ENCODE data around the gene AXIN2. TPM values are rescaled to one million over a fixed set of nuclear protein-coding genes. Genes with fewer than 3 reads are reported as not detected.

AXIN2 gene
- total RNA-seq, 1 donor from 2014 or later: 17.9 TPM

DNA sequence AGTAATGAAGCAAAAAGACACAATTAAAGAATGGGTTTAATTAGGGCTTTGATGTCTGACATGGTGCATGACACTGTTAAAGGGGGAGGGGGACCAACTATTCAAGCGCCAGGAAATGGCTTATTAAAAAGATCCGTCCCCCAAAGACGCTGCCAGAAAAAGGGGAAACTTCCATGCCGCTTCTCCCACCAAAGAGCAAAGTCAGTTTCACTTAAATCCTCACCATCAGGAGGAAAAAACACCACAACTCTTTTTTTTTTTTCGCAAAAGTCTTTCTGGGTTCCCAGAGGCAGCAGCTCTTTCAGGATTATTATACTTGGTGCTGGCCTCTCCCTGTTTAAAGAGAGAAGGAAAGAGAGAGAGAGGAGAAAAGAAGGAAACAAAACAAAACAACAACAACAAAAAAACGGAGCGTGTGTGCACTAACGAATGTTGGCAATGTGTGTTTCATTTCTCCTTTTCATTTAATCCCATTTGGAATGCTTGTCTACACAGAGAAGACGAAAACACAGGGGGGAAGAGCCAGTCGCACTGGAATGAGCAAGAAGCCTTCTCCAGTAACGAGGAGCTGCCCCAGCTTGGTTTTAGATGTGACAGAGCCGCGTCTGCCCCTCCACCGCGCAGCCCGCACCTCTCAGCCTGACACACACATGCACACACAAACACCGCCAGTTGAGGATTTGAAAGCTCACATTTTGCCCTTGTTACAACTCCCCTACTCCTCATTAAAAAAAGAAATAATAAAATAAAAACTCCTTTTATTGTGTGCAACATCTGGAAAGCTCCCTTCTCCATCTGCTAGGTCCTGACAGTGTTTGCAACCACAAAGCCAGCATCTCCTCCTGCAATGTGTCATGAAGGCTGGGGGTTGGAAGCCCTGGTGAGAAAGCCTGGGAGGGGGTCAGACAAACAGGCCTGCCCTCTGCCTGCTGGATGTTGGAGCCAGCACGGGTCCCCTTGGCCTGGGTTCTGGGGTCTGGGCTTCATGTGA, 32.7 kb upstream of the AXIN2 start:
- no peak for DNase-seq (ENCODE audit: extremely low spot score in 2 of 2)
- TF ChIP-seq POLR2AphosphoS5 (IDR thresholded peaks at IDR 0.05; ENCODE audit: insufficient read depth in 1 of 2, low read depth in 1 of 2) (no peak), POLR2A (IDR thresholded peaks at IDR 0.05) (no peak)
- TF ChIP-seq, protein P1, sequence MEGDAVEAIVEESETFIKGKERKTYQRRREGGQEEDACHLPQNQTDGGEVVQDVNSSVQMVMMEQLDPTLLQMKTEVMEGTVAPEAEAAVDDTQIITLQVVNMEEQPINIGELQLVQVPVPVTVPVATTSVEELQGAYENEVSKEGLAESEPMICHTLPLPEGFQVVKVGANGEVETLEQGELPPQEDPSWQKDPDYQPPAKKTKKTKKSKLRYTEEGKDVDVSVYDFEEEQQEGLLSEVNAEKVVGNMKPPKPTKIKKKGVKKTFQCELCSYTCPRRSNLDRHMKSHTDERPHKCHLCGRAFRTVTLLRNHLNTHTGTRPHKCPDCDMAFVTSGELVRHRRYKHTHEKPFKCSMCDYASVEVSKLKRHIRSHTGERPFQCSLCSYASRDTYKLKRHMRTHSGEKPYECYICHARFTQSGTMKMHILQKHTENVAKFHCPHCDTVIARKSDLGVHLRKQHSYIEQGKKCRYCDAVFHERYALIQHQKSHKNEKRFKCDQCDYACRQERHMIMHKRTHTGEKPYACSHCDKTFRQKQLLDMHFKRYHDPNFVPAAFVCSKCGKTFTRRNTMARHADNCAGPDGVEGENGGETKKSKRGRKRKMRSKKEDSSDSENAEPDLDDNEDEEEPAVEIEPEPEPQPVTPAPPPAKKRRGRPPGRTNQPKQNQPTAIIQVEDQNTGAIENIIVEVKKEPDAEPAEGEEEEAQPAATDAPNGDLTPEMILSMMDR (IDR thresholded peaks at IDR 0.05): no peak
- peak overlapping the region; percentile 10 to 17 for H3K4me3 ChIP-seq

DNA sequence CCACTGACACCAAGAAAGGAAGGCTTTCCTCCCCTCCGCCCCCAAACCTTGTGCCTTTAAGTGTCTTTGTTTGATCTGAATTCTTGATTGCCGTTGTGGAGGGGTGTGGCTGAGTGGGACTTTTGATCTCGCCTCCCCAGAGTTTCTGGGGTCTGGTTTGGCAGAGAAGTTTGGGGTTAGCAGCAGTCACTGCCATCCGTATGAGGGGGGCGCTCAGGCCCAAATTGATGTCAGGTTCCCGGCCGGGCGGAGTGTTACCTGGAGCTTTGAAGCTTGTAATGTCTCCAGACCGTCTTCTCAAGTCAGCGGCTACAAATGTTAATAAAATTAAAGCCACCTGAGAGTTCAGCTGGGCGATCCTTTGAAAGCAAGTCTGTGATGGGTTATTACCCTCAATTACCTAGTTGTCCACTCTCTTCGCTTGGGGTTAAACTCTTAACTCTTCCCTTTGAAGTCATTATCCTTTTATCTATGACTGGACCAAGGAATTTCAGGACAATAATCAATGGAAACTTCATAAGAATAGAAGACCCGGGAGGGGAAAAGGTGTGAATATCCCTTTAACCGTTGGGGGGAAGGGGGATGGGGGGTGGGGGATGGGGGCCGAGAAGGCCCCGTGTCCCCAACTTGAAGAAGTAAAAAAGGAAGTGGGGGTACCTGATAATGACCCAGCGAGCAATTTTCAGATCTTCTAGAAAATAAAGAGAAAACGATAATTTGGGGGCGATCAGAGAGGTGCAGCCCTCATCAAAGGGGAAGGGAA, 31.8 kb upstream of the AXIN2 start:
- Histone ChIP-seq H3K36me3 (no peaks in the 10 kb centered on the region), H3K4me1 (peaks cover 34% of the 10 kb centered on the region), H3K27me3 (no peaks in the 10 kb centered on the region), H3K27ac (peak overlapping the region; percentile 71), H3K9me3 (no peaks in the 10 kb centered on the region), H3K4me3 (no peak overlapping the region)
- intact Hi-C loops (cut with DNase I): no loop called here
- DNase-seq (ENCODE audit: extremely low spot score in 2 of 2): no peak
- TF ChIP-seq POLR2AphosphoS5 (IDR thresholded peaks at IDR 0.05; ENCODE audit: insufficient read depth in 1 of 2, low read depth in 1 of 2): no peak
- TF ChIP-seq POLR2A (IDR thresholded peaks at IDR 0.05): no peak
- TF ChIP-seq, protein P1 (IDR thresholded peaks at IDR 0.05): no peak

More for the DNA sequence above, 32.7 kb upstream of the AXIN2 start:
- H3K9me3 ChIP-seq: no peaks in the 10 kb centered on the region
- H3K4me1 ChIP-seq: peaks cover 26% of the 10 kb centered on the region
- H3K27ac ChIP-seq: peak overlapping the region; percentile 71
- intact Hi-C loops (cut with DNase I): no loop called here
- H3K36me3 ChIP-seq: no peaks in the 10 kb centered on the region
- H3K27me3 ChIP-seq: no peaks in the 10 kb centered on the region

DNA sequence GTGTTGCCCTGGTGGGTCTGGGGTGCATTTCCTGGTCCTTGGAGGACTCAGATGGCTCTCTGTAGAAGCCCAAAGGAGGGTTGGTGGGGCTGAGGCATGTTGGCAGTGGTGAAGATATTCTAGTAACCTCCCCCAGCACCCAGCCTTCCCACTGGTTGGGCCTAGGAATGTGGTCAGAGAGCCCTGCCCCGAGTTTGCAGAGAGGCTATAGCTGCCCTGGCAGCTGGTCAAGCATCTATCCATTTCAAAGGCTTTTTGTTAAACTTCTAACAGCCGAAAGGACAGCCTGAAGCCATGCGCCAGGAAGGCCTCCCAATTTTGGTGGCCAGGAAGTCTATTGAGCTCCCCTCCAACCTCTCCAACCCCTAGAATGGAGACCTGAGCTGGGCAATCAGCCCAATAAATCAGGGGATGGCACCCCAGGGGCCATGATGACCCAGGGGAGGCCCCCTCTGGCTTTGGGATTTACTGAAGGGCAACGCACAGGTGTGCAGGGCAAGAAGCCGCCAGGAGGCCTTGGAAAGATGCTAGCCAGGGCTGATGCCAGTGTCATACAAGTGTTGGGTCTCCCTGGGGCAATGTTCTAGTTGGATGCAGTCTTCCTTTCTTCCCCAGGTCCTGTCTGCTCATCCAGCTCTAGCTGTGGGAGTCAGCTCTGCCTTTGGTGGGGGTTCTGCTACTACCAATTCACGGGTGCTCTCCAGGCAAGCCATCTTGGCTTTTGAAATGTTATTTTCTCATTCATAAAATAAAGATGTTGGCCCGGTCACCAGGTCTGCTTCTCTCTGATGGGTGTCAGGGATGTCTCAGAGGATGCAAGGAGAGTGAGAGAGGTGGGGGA, 30.9 kb upstream of the AXIN2 start:
- intact Hi-C loops (cut with DNase I): no loop called here
- H3K27me3 ChIP-seq: no peaks in the 10 kb centered on the region
- H3K9me3 ChIP-seq: no peaks in the 10 kb centered on the region
- H3K4me1 ChIP-seq: peaks cover 44% of the 10 kb centered on the region
- H3K4me3 ChIP-seq: no peak overlapping the region
- no peak overlapping the region for H3K27ac ChIP-seq
- TF ChIP-seq POLR2AphosphoS5 (IDR thresholded peaks at IDR 0.05; ENCODE audit: insufficient read depth in 1 of 2, low read depth in 1 of 2) (no peak), POLR2A (IDR thresholded peaks at IDR 0.05) (no peak)
- TF ChIP-seq, protein P1 (IDR thresholded peaks at IDR 0.05): no peak
- DNase-seq (ENCODE audit: extremely low spot score in 2 of 2): no peak
- no peaks in the 10 kb centered on the region for H3K36me3 ChIP-seq

DNA sequence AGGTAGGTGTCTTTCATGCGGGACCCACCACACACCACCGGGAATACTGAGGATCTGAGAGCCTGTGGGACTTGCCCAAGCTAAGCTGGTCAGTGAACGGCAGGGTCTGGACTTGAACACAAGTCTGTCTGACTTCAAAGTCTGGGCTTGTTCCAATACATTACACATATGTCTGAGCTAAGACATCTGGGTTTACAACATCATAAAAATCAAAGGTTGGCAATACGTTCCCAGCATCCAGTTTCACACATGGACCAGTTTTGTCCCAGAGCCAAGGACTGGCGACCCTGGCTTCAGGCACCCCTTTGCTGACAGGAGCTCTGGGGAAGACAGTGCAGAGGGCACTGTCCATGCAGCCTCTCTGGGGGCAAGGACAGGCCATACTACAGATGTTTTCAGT, 27.9 kb upstream of the AXIN2 start:
- H3K36me3 ChIP-seq: no peaks in the 10 kb centered on the region
- TF ChIP-seq, protein P1 (IDR thresholded peaks at IDR 0.05): no peak
- no peak for TF ChIP-seq POLR2A (IDR thresholded peaks at IDR 0.05)

More for the DNA sequence above, 27.9 kb upstream of the AXIN2 start:
- peaks cover 49% of the 10 kb centered on the region for H3K4me1 ChIP-seq
- intact Hi-C loops (cut with DNase I): no loop called here
- DNase-seq (ENCODE audit: extremely low spot score in 2 of 2): no peak
- H3K27ac ChIP-seq: no peak overlapping the region
- no peaks in the 10 kb centered on the region for H3K9me3 ChIP-seq
- no peaks in the 10 kb centered on the region for H3K27me3 ChIP-seq
- H3K4me3 ChIP-seq: no peak overlapping the region

Data from vagina (tissue), 2 donors.